Esophagus (tissue), 2 donors: ENCODE data around the gene TMEM200A. TPM values are rescaled to one million over a fixed set of nuclear protein-coding genes. Genes with fewer than 3 reads are reported as not detected.

Source experiments
- H3K27ac ChIP-seq, 2 donors: one replicate each; pipeline ENCODE4 v1.5.1; 2013; ENCODE audit warnings: low read depth in 2 of 2, mild to moderate bottlenecking in 2 of 2, inconsistent platforms in 1 of 2, low read length in 1 of 2, moderate library complexity in 1 of 2
- H3K27me3 ChIP-seq, 2 donors: one replicate each; pipeline ENCODE4 v1.6.1; 2013; ENCODE audit warnings: low read length in 2 of 2, control low read depth in 1 of 2, mild to moderate bottlenecking in 1 of 2; ENCODE audit not compliant: insufficient read depth in 2 of 2, control insufficient read depth in 1 of 2
- H3K36me3 ChIP-seq, 2 donors: one replicate each; pipeline ENCODE4 v1.6.1; 2013; ENCODE audit warnings: low read length in 1 of 2; ENCODE audit not compliant: control insufficient read depth in 2 of 2, insufficient read depth in 2 of 2
- H3K4me1 ChIP-seq, 2 donors: one replicate each; pipeline ENCODE4 v1.6.1; 2013; ENCODE audit warnings: low read length in 1 of 2; ENCODE audit not compliant: control insufficient read depth in 2 of 2, insufficient read depth in 2 of 2
- H3K4me3 ChIP-seq, 2 donors: one replicate each; pipeline ENCODE4 v1.5.1; 2013; ENCODE audit warnings: low read length in 2 of 2, mild to moderate bottlenecking in 2 of 2, low read depth in 1 of 2, moderate library complexity in 1 of 2
- H3K9me3 ChIP-seq, 2 donors: one replicate each; pipeline ENCODE4 v1.6.1; 2013; ENCODE audit warnings: mild to moderate bottlenecking in 2 of 2, low read depth in 1 of 2, low read length in 1 of 2, moderate library complexity in 1 of 2; ENCODE audit not compliant: control insufficient read depth in 2 of 2, insufficient read depth in 1 of 2
- WGBS, 2 donors: extraction: QIAGEN DNeasy Blood & Tissue Kit; methylation state at CpG; one replicate each; pipeline ENCODE4 v1.1.7; 2013; 5-methylcytosine and 5-hydroxymethylcytosine counted together
- polyA plus RNA-seq, 2 donors: library from polyadenylated mRNA; stranded (reverse); fragments of 200-250 nt; gene quantifications; one replicate each; pipeline ENCODE4 v1.2.3, GENCODE V29; 2013
- donor health status: healthy with polysubstance abuse.
- donor health status: Bipolar disorder and iron deficiency.

Gene TMEM200A
- polyA plus RNA-seq, 2 donors: 0.10 to 0.27 TPM

GRCh38 chr6:130411481-130411880 lies 45.7 kb downstream of the TMEM200A start:
- WGBS, 2 donors: 67 to 79% methylated on average over 2 of the region's 2 CpGs
- no peaks in the 10 kb centered on the region for H3K9me3 ChIP-seq
- H3K27ac ChIP-seq: no peak overlapping the region
- no peak overlapping the region for H3K4me3 ChIP-seq
- H3K36me3 ChIP-seq: no peaks in the 10 kb centered on the region
- H3K4me1 ChIP-seq: no peaks in the 10 kb centered on the region
- H3K27me3 ChIP-seq: no peaks in the 10 kb centered on the region

GRCh38 chr6:130412556-130413290 lies 46.9 kb downstream of the TMEM200A start:
- Histone ChIP-seq H3K27me3 (no peaks in the 10 kb centered on the region), H3K27ac (no peak overlapping the region), H3K36me3 (no peaks in the 10 kb centered on the region), H3K9me3 (no peaks in the 10 kb centered on the region), H3K4me1 (no peaks in the 10 kb centered on the region), H3K4me3 (no peak overlapping the region)
- 63 to 85% methylated on average over 1 of the region's 1 CpG for WGBS, 2 donors

GRCh38 chr6:130417951-130418350 lies 52.1 kb downstream of the TMEM200A start:
- Histone ChIP-seq H3K36me3 (no peaks in the 10 kb centered on the region), H3K4me3 (no peak overlapping the region)

GRCh38 chr6:130420911-130421310 lies 55.1 kb downstream of the TMEM200A start:
- H3K9me3 ChIP-seq: no peaks in the 10 kb centered on the region
- H3K27ac ChIP-seq: no peak overlapping the region
- H3K4me3 ChIP-seq: no peak overlapping the region
- no peaks in the 10 kb centered on the region for H3K4me1 ChIP-seq
- no peaks in the 10 kb centered on the region for H3K27me3 ChIP-seq
- no peaks in the 10 kb centered on the region for H3K36me3 ChIP-seq
- WGBS, 2 donors: 69 to 79% methylated on average over 4 of the region's 4 CpGs

More at GRCh38 chr6:130417951-130418350, 52.1 kb downstream of the TMEM200A start:
- no peaks in the 10 kb centered on the region for H3K9me3 ChIP-seq
- H3K4me1 ChIP-seq: no peaks in the 10 kb centered on the region
- H3K27ac ChIP-seq: no peak overlapping the region
- no peaks in the 10 kb centered on the region for H3K27me3 ChIP-seq

GRCh38 chr6:130421585-130421984 lies 55.8 kb downstream of the TMEM200A start:
- H3K36me3 ChIP-seq: no peaks in the 10 kb centered on the region
- no peak overlapping the region for H3K27ac ChIP-seq
- no peaks in the 10 kb centered on the region for H3K4me1 ChIP-seq
- H3K27me3 ChIP-seq: no peaks in the 10 kb centered on the region
- no peak overlapping the region for H3K4me3 ChIP-seq
- H3K9me3 ChIP-seq: no peaks in the 10 kb centered on the region
- 85 to 93% methylated on average over 1 of the region's 1 CpG for WGBS, 2 donors

- Histone ChIP-seq H3K9me3 (no peaks in the 10 kb centered on the region), H3K4me1 (no peaks in the 10 kb centered on the region), H3K27ac (no peak overlapping the region), H3K27me3 (no peaks in the 10 kb centered on the region), H3K4me3 (no peak overlapping the region), H3K36me3 (no peaks in the 10 kb centered on the region)
- 81 to 84% methylated on average over 3 of the region's 3 CpGs for WGBS, 2 donors
Measured at GRCh38 chr6:130423044-130423443, 57.2 kb downstream of the TMEM200A start.

GRCh38 chr6:130424710-130425109 lies 58.9 kb downstream of the TMEM200A start:
- H3K4me1 ChIP-seq: no peaks in the 10 kb centered on the region
- no peak overlapping the region for H3K27ac ChIP-seq
- no peaks in the 10 kb centered on the region for H3K27me3 ChIP-seq
- WGBS, 2 donors: 76 to 88% methylated on average over 2 of the region's 2 CpGs
- no peaks in the 10 kb centered on the region for H3K36me3 ChIP-seq
- H3K9me3 ChIP-seq: no peaks in the 10 kb centered on the region
- H3K4me3 ChIP-seq: no peak overlapping the region

- H3K4me3 ChIP-seq: no peak overlapping the region
- H3K27ac ChIP-seq: no peak overlapping the region
- H3K9me3 ChIP-seq: no peaks in the 10 kb centered on the region
- no peaks in the 10 kb centered on the region for H3K4me1 ChIP-seq
- WGBS, 2 donors: 91% methylated on average over 1 of the region's 1 CpG
- no peaks in the 10 kb centered on the region for H3K27me3 ChIP-seq
- no peaks in the 10 kb centered on the region for H3K36me3 ChIP-seq
Measured at GRCh38 chr6:130425537-130425936, 59.7 kb downstream of the TMEM200A start.

- 72 to 82% methylated on average over 7 of the region's 7 CpGs for WGBS, 2 donors
- Histone ChIP-seq H3K9me3 (no peaks in the 10 kb centered on the region), H3K4me1 (no peaks in the 10 kb centered on the region), H3K36me3 (no peaks in the 10 kb centered on the region), H3K4me3 (no peak overlapping the region), H3K27me3 (no peaks in the 10 kb centered on the region), H3K27ac (no peak overlapping the region)
Measured at GRCh38 chr6:130426066-130426721, 60.4 kb downstream of the TMEM200A start.

- no peaks in the 10 kb centered on the region for H3K36me3 ChIP-seq
Measured at GRCh38 chr6:130431346-130431852, 65.6 kb downstream of the TMEM200A start.

More at GRCh38 chr6:130431346-130431852, 65.6 kb downstream of the TMEM200A start:
- WGBS, 2 donors: 72 to 90% methylated on average over 4 of the region's 4 CpGs
- Histone ChIP-seq H3K4me3 (no peak overlapping the region), H3K27me3 (no peaks in the 10 kb centered on the region), H3K27ac (no peak overlapping the region), H3K4me1 (no peaks in the 10 kb centered on the region), H3K9me3 (no peaks in the 10 kb centered on the region)
